GM12878 (cell line): ENCODE data around the gene SLC47A2.

Source experiments
- JUND ChIP-seq: IDR thresholded peaks from 2 replicates; pipeline ENCODE4 v1.6.1; 2012; ENCODE audit warnings: low read depth, mild to moderate bottlenecking, low read length, improper control_type of control experiment, moderate library complexity
- SUPT20H ChIP-seq: IDR thresholded peaks from 2 replicates; pipeline ENCODE4 v1.6.1; 2011; ENCODE audit warnings: low read depth, mild to moderate bottlenecking, low read length, moderate library complexity, borderline replicate concordance; ENCODE audit not compliant: control insufficient read depth

DNA sequence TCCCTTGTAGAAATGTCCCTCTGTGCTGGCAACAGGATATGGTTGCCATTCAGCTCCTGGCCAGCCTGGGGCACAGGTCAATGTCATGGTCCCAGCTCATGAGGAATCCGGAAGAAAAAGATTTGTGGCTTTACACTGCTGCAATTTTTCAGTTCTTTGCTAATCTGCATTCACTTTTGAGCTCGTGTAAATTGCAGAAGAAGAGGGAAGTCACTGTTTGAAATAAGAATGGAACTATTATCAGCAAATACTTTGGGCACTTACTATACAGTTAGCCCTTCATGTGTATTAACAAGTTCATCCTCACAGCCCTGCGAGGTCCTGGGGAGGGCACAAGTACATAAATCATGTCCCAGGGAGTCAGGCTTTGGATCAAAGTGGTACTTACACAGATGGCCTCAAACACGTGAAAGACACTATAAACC is 14.2 kb downstream of the SLC47A2 start:
- TF ChIP-seq SUPT20H (no peak), JUND (no peak)
